Ascending aorta (tissue), 2 donors: ENCODE data around the gene IRX4. TPM values are rescaled to one million over a fixed set of nuclear protein-coding genes. Genes with fewer than 3 reads are reported as not detected.

Experiments
- DNase-seq, 2 donors: peaks; one replicate each; pipeline ENCODE4 v3.0.0-alpha.2; 2019; ENCODE audit warnings: low spot score in 2 of 2
- H3K27ac ChIP-seq, 2 donors: fragments of 200-600 bp; sonication (generic); one replicate each; pipeline ENCODE4 v1.5.1; 2016 to 2017; ENCODE audit warnings: mild to moderate bottlenecking in 1 of 2
- H3K27me3 ChIP-seq: fragments of 200-600 bp; sonication (generic); one replicate; pipeline ENCODE4 v1.5.1; 2017
- H3K36me3 ChIP-seq, 2 donors: fragments of 200-600 bp; sonication (generic); one replicate each; pipeline ENCODE4 v1.5.1; 2016
- H3K4me1 ChIP-seq, 2 donors: fragments of 200-600 bp; sonication (generic); one replicate each; pipeline ENCODE4 v1.5.1; 2016 to 2017; ENCODE audit warnings: mild to moderate bottlenecking in 1 of 2
- H3K4me3 ChIP-seq, 2 donors: fragments of 200-600 bp; sonication (generic); one replicate each; pipeline ENCODE4 v1.5.1; 2016 to 2017; ENCODE audit warnings: mild to moderate bottlenecking in 1 of 2
- H3K9me3 ChIP-seq, 2 donors: fragments of 200-600 bp; sonication (generic); one replicate each; pipeline ENCODE4 v1.5.1; 2016
- intact Hi-C: fragments of 100-400 bp; cut with DNase I; formaldehyde crosslinking; loops from one replicate; pipeline ENCODE4 v1.15.1; 2023
- total RNA-seq: library from RNA; depleted of rRNA; stranded (reverse); fragments of >200 nt; gene quantifications from one replicate; pipeline ENCODE4 v1.1.0, GENCODE V29; 2016
- TF ChIP-seq, protein P1 (sequence below), 3 experiments: fragments of 200-600 bp in 2 of 3; fragments of 450-650 bp in 1 of 3; sonication (generic) in 2 of 3; IDR thresholded peaks; one replicate each; pipeline ENCODE4 v1.5.1; 2016 to 2019; ENCODE audit warnings: antibody characterized with exemption in 3 of 3, mild to moderate bottlenecking in 1 of 3, moderate library complexity in 1 of 3

The IRX4 gene
- total RNA-seq, 1 donor from 2014 or later = not detected

DNA sequence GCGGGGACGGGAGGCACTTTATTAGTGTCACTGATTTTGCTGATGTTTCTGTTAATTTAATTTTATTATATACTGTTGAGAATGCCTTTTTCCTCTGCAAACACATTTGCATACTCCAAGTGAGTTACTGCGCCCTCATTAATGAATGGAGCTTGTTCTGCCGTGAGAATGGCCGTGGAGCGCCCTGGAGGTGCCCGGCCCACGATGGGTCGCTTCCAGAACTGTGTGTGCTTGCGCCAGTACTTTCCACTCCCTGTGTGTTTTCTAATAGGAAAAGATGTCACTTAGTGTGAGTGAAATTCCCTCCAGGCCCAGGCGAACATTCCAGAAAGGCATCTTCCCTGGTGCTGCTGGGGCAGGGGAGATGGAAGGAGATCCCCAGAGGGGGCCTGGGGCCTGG, 51.5 kb downstream of the IRX4 start:
- Histone ChIP-seq H3K27me3 (no peaks in the 10 kb centered on the region), H3K9me3 (no peaks in the 10 kb centered on the region), H3K4me3 (no peak overlapping the region), H3K36me3 (peaks cover 0 to 4% of the 10 kb centered on the region in 2 donors), H3K27ac (no peak overlapping the region), H3K4me1 (no peaks in the 10 kb centered on the region)
- DNase-seq = no peak
- intact Hi-C loops = no loop called here
- TF ChIP-seq, protein P1, sequence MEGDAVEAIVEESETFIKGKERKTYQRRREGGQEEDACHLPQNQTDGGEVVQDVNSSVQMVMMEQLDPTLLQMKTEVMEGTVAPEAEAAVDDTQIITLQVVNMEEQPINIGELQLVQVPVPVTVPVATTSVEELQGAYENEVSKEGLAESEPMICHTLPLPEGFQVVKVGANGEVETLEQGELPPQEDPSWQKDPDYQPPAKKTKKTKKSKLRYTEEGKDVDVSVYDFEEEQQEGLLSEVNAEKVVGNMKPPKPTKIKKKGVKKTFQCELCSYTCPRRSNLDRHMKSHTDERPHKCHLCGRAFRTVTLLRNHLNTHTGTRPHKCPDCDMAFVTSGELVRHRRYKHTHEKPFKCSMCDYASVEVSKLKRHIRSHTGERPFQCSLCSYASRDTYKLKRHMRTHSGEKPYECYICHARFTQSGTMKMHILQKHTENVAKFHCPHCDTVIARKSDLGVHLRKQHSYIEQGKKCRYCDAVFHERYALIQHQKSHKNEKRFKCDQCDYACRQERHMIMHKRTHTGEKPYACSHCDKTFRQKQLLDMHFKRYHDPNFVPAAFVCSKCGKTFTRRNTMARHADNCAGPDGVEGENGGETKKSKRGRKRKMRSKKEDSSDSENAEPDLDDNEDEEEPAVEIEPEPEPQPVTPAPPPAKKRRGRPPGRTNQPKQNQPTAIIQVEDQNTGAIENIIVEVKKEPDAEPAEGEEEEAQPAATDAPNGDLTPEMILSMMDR (IDR thresholded peaks at IDR 0.05) = no peak

DNA sequence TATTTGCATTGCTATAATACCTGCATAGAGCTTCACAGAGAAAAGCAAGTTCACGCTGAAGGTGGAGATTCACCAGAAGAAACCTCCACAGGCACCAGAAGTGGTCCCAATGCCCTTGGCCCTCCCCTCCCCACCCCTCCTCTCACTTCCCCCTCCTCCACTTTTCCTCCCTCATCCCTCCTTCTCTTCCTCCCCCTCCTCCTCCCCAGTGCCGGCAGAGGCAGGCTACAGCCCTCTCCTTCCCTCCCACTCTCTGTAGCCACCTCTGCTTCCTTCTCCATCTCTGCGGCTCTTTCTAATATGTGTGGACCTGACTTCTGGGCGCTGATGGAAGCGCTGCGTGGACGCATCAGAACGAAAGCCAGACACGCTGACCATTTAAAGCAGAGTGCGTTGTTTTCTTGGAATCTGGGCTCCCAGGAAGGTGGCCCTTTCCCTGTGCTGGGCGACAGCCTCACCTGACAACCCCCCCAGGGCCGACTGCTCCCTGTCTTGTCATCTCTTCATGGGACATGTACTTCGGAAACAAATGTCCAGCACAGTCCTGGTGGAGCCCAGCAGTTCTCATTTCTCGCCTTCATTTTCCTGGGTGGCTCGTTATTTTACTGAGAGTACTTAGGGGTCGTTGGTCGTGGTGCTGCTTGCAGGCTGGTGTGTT, 52.0 kb downstream of the IRX4 start:
- Histone ChIP-seq H3K9me3 (no peaks in the 10 kb centered on the region), H3K4me3 (no peak overlapping the region), H3K27ac (no peak overlapping the region), H3K27me3 (no peaks in the 10 kb centered on the region), H3K4me1 (no peaks in the 10 kb centered on the region), H3K36me3 (peaks cover 0 to 4% of the 10 kb centered on the region in 2 donors)
- no peak for DNase-seq
- intact Hi-C loops = no loop called here
- TF ChIP-seq, protein P1 (IDR thresholded peaks at IDR 0.05) = no peak

DNA sequence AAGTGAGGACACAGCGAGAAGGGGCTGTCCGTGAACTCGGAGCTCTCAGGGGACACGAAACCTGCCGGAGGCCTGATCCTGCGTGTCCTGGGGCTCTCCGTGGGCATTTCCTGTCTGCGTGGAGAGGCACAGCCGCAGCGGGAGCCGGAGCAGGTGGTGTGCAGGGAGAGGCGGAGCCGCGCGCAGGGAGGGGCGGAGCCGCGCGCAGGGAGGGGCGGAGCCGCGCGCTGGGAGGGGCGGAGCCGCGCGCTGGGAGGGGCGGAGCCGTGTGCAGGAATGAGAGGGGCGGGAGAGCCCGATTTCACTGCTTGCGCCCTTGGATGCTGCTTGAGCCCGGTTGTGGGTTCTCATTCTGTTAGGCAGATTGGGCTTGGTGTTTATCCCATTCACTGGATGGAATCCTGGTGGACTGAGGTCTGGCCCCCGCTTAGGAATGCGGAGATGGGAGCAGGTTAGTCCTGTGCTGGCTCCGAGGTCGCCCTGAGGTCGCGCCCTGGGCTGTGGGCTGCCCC, 54.8 kb downstream of the IRX4 start:
- H3K27me3 ChIP-seq = no peaks in the 10 kb centered on the region
- no peak overlapping the region for H3K27ac ChIP-seq
- intact Hi-C loops = no loop called here
- no peak for DNase-seq
- TF ChIP-seq, protein P1 (IDR thresholded peaks at IDR 0.05) = no peak
- H3K4me3 ChIP-seq = no peak overlapping the region
- H3K4me1 ChIP-seq = no peaks in the 10 kb centered on the region
- H3K9me3 ChIP-seq = no peaks in the 10 kb centered on the region
- H3K36me3 ChIP-seq = peaks cover 4 to 19% of the 10 kb centered on the region in 2 donors

Other genes starting within 250 kb of the IRX4 start
- gene MRPL36, start 83.1 kb downstream of the IRX4 start, total RNA-seq = 21.4 TPM
- gene NDUFS6, start 81.5 kb downstream of the IRX4 start, total RNA-seq = 29.8 TPM